Mesenchymal stem cell (in vitro differentiated cells and primary cell): ENCODE data around the gene SKOR2.
A peak's percentile ranks its signal among the peaks of the same experiment; 100 is the strongest.

Source experiments
- DNase-seq: peaks from one replicate; pipeline ENCODE4 v3.0.0-alpha.2; 2013
- H2AFZ ChIP-seq: one replicate; pipeline ENCODE4 v1.6.1; 2013; ENCODE audit warnings: low read depth, mild to moderate bottlenecking, control low read depth, inconsistent platforms, low read length, moderate library complexity
- H2AK5ac ChIP-seq: 2 replicates; pipeline ENCODE4 v1.6.1; 2013; ENCODE audit warnings: low read length, moderate library complexity, mild to moderate bottlenecking, inconsistent platforms; ENCODE audit not compliant: severe bottlenecking
- H2BK120ac ChIP-seq: one replicate; pipeline ENCODE4 v1.6.1; 2013; ENCODE audit warnings: low read depth, mild to moderate bottlenecking, inconsistent platforms, low read length, moderate library complexity
- H2BK12ac ChIP-seq, 2 experiments: one replicate each; pipeline ENCODE4 v1.6.1; 2013; ENCODE audit warnings: inconsistent platforms in 2 of 2, low read length in 2 of 2, mild to moderate bottlenecking in 2 of 2, moderate library complexity in 2 of 2, control low read depth in 1 of 2
- H2BK15ac ChIP-seq: one replicate; pipeline ENCODE4 v1.6.1; 2013; ENCODE audit warnings: mild to moderate bottlenecking, low read depth, inconsistent platforms; ENCODE audit not compliant: poor library complexity, severe bottlenecking
- H2BK5ac ChIP-seq: 2 replicates; pipeline ENCODE4 v1.6.1; 2013; ENCODE audit warnings: low read depth, mild to moderate bottlenecking, low read length, control low read depth, inconsistent platforms; ENCODE audit not compliant: poor library complexity, severe bottlenecking
- H3K14ac ChIP-seq, 2 experiments: one replicate each; pipeline ENCODE4 v1.6.1; 2013; ENCODE audit warnings: inconsistent platforms in 2 of 2, low read length in 2 of 2, control low read depth in 1 of 2, mild to moderate bottlenecking in 1 of 2, moderate library complexity in 1 of 2
- H3K18ac ChIP-seq, 2 experiments: one replicate each; pipeline ENCODE4 v1.6.1; 2013; ENCODE audit warnings: inconsistent platforms in 2 of 2, low read length in 2 of 2, control low read depth in 1 of 2, low read depth in 1 of 2, mild to moderate bottlenecking in 1 of 2
- H3K23ac ChIP-seq, 2 experiments: one replicate each; pipeline ENCODE4 v1.6.1; 2013; ENCODE audit warnings: inconsistent platforms in 2 of 2, low read length in 2 of 2, mild to moderate bottlenecking in 2 of 2, moderate library complexity in 2 of 2, control low read depth in 1 of 2
- H3K27ac ChIP-seq: 2 replicates; pipeline ENCODE4 v1.5.1; 2013; ENCODE audit warnings: mild to moderate bottlenecking, moderate library complexity, low read length, control low read depth, inconsistent platforms; ENCODE audit not compliant: poor library complexity, severe bottlenecking
- H3K27me3 ChIP-seq, 2 experiments: 2 replicates each; pipeline versions ENCODE4 v1.6.1 to v1.7.0; 2013; ENCODE audit warnings: low read length in 2 of 2, mild to moderate bottlenecking in 2 of 2, moderate library complexity in 2 of 2, control low read depth in 1 of 2, inconsistent platforms in 1 of 2; ENCODE audit not compliant: control insufficient read depth in 1 of 2, insufficient read depth in 1 of 2
- H3K36me3 ChIP-seq, 2 experiments: 2 replicates each; pipeline versions ENCODE4 v1.6.1 to v1.7.0; 2013; ENCODE audit warnings: low read length in 2 of 2, control low read depth in 1 of 2, inconsistent platforms in 1 of 2, low read depth in 1 of 2, mild to moderate bottlenecking in 1 of 2; ENCODE audit not compliant: insufficient read depth in 2 of 2, control insufficient read depth in 1 of 2
- H3K4ac ChIP-seq, 2 experiments: one replicate each; pipeline ENCODE4 v1.6.1; 2013; ENCODE audit warnings: inconsistent platforms in 2 of 2, low read length in 2 of 2, mild to moderate bottlenecking in 2 of 2, moderate library complexity in 2 of 2, control low read depth in 1 of 2, low read depth in 1 of 2
- H3K4me1 ChIP-seq: 2 replicates; pipeline ENCODE4 v1.6.1; 2013; ENCODE audit warnings: low read depth, low read length, control low read depth; ENCODE audit not compliant: control insufficient read depth, insufficient read depth
- H3K4me2 ChIP-seq: 2 replicates; pipeline ENCODE4 v1.6.1; 2013; ENCODE audit warnings: low read length, mild to moderate bottlenecking, inconsistent platforms; ENCODE audit not compliant: poor library complexity, severe bottlenecking
- H3K4me3 ChIP-seq, 2 experiments: 2 replicates each; pipeline versions ENCODE4 v1.5.1 to v1.7.0; 2013; ENCODE audit warnings: low read length in 2 of 2, mild to moderate bottlenecking in 2 of 2, control low read depth in 1 of 2, low read depth in 1 of 2; ENCODE audit not compliant: insufficient read depth in 1 of 2
- H3K79me1 ChIP-seq: replicated peaks from 2 replicates; pipeline ENCODE4 v1.6.1; 2013; ENCODE audit warnings: mild to moderate bottlenecking, control low read depth, low read length, inconsistent platforms; ENCODE audit not compliant: poor library complexity, severe bottlenecking
- H3K9ac ChIP-seq: 2 replicates; pipeline ENCODE4 v1.7.0; 2013; ENCODE audit warnings: mild to moderate bottlenecking, low read length, moderate library complexity
- H3K9me3 ChIP-seq: 2 replicates; pipeline ENCODE4 v1.7.0; 2013; ENCODE audit warnings: mild to moderate bottlenecking, low read length; ENCODE audit not compliant: control insufficient read depth
- H4K8ac ChIP-seq: one replicate; pipeline ENCODE4 v1.6.1; 2013; ENCODE audit warnings: inconsistent platforms, mild to moderate bottlenecking, low read length, moderate library complexity
- H4K91ac ChIP-seq: one replicate; pipeline ENCODE4 v1.6.1; 2013; ENCODE audit warnings: mild to moderate bottlenecking, low read length, inconsistent platforms
- WGBS: methylation state at CpG from one replicate; pipeline ENCODE4 v1.1.7; 2013; ENCODE audit warnings: mixed read lengths; 5-methylcytosine and 5-hydroxymethylcytosine counted together

Gene SKOR2

GRCh38 chr18:47262301-47263149, 11.1 kb upstream of the SKOR2 start:
- Histone ChIP-seq H2BK15ac (no peak overlapping the region), H3K9me3 (no peaks in the 10 kb centered on the region), H3K9ac (no peak overlapping the region), H3K36me3 (no peaks in the 10 kb centered on the region), H3K23ac (no peak overlapping the region), H2BK120ac (no peak overlapping the region), H2AFZ (no peak overlapping the region), H3K4ac (no peak overlapping the region), H4K8ac (no peak overlapping the region), H3K4me3 (peak overlapping the region in 1 of 2 experiments; percentile 71), H3K79me1 (no peaks in the 10 kb centered on the region), H2AK5ac (no peak overlapping the region), H3K4me1 (peaks cover 8% of the 10 kb centered on the region), H4K91ac (no peak overlapping the region), H3K4me2 (no peak overlapping the region), H2BK12ac (no peak overlapping the region), H3K18ac (no peak overlapping the region), H3K27me3 (peaks cover 76 to 83% of the 10 kb centered on the region in 2 experiments), H2BK5ac (no peak overlapping the region), H3K27ac (no peak overlapping the region), H3K14ac (no peak overlapping the region)
- no peak for DNase-seq
- WGBS, result 15% methylated on average over 32 of the region's 38 CpGs

- no peak overlapping the region for H2AFZ ChIP-seq
- no peak overlapping the region for H3K23ac ChIP-seq
- WGBS, result 10% methylated on average over 19 of the region's 19 CpGs
- H3K4me1 ChIP-seq, result peaks cover 8% of the 10 kb centered on the region
- no peak overlapping the region for H2BK12ac ChIP-seq
- no peaks in the 10 kb centered on the region for H3K79me1 ChIP-seq
- H2AK5ac ChIP-seq, result no peak overlapping the region
- H3K4me3 ChIP-seq, result no peak overlapping the region
- H3K27ac ChIP-seq, result no peak overlapping the region
- H3K4ac ChIP-seq, result no peak overlapping the region
- no peak overlapping the region for H4K91ac ChIP-seq
- no peak overlapping the region for H3K18ac ChIP-seq
- peaks cover 80 to 88% of the 10 kb centered on the region in 2 experiments for H3K27me3 ChIP-seq
- H3K9ac ChIP-seq, result no peak overlapping the region
- H3K36me3 ChIP-seq, result no peaks in the 10 kb centered on the region
- DNase-seq, result no peak
- no peak overlapping the region for H2BK120ac ChIP-seq
- H2BK5ac ChIP-seq, result no peak overlapping the region
- H3K14ac ChIP-seq, result no peak overlapping the region
- H2BK15ac ChIP-seq, result no peak overlapping the region
- no peak overlapping the region for H3K4me2 ChIP-seq
- no peaks in the 10 kb centered on the region for H3K9me3 ChIP-seq
- H4K8ac ChIP-seq, result no peak overlapping the region
Observed at GRCh38 chr18:47261902-47262300, 10.4 kb upstream of the SKOR2 start.

GRCh38 chr18:47260924-47261701, 9.7 kb upstream of the SKOR2 start:
- H3K14ac ChIP-seq, result no peak overlapping the region
- no peak for DNase-seq
- no peak overlapping the region for H2BK120ac ChIP-seq
- H3K9ac ChIP-seq, result no peak overlapping the region
- H2AFZ ChIP-seq, result no peak overlapping the region
- H2BK15ac ChIP-seq, result no peak overlapping the region
- H3K4me2 ChIP-seq, result no peak overlapping the region
- H3K4ac ChIP-seq, result no peak overlapping the region
- no peak overlapping the region for H4K91ac ChIP-seq
- H3K9me3 ChIP-seq, result no peaks in the 10 kb centered on the region
- 10% methylated on average over 24 of the region's 64 CpGs for WGBS
- H3K4me3 ChIP-seq, result no peak overlapping the region
- no peak overlapping the region for H2AK5ac ChIP-seq
- no peak overlapping the region for H2BK5ac ChIP-seq
- no peaks in the 10 kb centered on the region for H3K36me3 ChIP-seq
- peaks cover 86 to 89% of the 10 kb centered on the region in 2 experiments for H3K27me3 ChIP-seq
- H4K8ac ChIP-seq, result no peak overlapping the region
- H3K23ac ChIP-seq, result no peak overlapping the region
- H3K79me1 ChIP-seq, result no peaks in the 10 kb centered on the region
- H2BK12ac ChIP-seq, result no peak overlapping the region
- H3K18ac ChIP-seq, result no peak overlapping the region
- peaks cover 8% of the 10 kb centered on the region for H3K4me1 ChIP-seq
- H3K27ac ChIP-seq, result no peak overlapping the region
